Vagina (tissue), 2 donors: ENCODE measurements around the gene SLC24A3. TPM values are rescaled to one million over a fixed set of nuclear protein-coding genes. Genes with fewer than 3 reads are reported as not detected.

Experiments used
- DNase-seq, 2 donors: peaks; one replicate each; pipeline ENCODE4 v3.0.0-alpha.2; 2017; ENCODE audit errors: extremely low spot score in 2 of 2
- H3K27ac ChIP-seq: fragments of 200-600 bp; sonication (generic); one replicate; pipeline ENCODE4 v1.5.1; 2019
- H3K27me3 ChIP-seq: fragments of 200-600 bp; sonication (generic); one replicate; pipeline ENCODE4 v1.5.1; 2019
- H3K36me3 ChIP-seq, 2 donors: fragments of 200-600 bp; sonication (generic); one replicate each; pipeline ENCODE4 v1.5.1; 2017 to 2019
- H3K4me1 ChIP-seq: fragments of 200-600 bp; sonication (generic); one replicate; pipeline ENCODE4 v1.5.1; 2019
- H3K4me3 ChIP-seq, 2 donors: fragments of 200-600 bp; sonication (generic); 1 replicate in 1 of 2; 2 replicates in 1 of 2; pipeline ENCODE4 v1.5.1; 2016 to 2019
- H3K9me3 ChIP-seq: fragments of 200-600 bp; sonication (generic); one replicate; pipeline ENCODE4 v1.5.1; 2019
- POLR2A ChIP-seq, 2 donors: fragments of 450-650 bp; IDR thresholded peaks; one replicate each; pipeline ENCODE4 v1.6.1; 2017; ENCODE audit warnings: antibody characterized with exemption in 2 of 2, mild to moderate bottlenecking in 2 of 2, moderate library complexity in 2 of 2
- POLR2AphosphoS5 ChIP-seq, 2 donors: sonication (generic); formaldehyde crosslinking; IDR thresholded peaks; one replicate each; pipeline ENCODE4 v1.9.0; 2017; ENCODE audit warnings: antibody characterized with exemption in 2 of 2, mild to moderate bottlenecking in 2 of 2, low read depth in 1 of 2; ENCODE audit not compliant: insufficient read depth in 1 of 2
- intact Hi-C: fragments of 100-400 bp; cut with DNase I; formaldehyde crosslinking; loops from one replicate; pipeline ENCODE4 v1.15.1; 2023
- total RNA-seq: library from RNA; depleted of rRNA; stranded (reverse); fragments of >200 nt; gene quantifications from one replicate; pipeline ENCODE4 v1.2.3, GENCODE V29; 2016
- TF ChIP-seq, protein P1 (sequence below), 3 experiments: fragments of 450-650 bp in 2 of 3; fragments of 200-600 bp in 1 of 3; sonication (generic) in 1 of 3; IDR thresholded peaks; one replicate each; pipeline ENCODE4 v1.5.1; 2017 to 2019; ENCODE audit warnings: antibody characterized with exemption in 3 of 3, mild to moderate bottlenecking in 2 of 3, moderate library complexity in 2 of 3

The SLC24A3 gene
- total RNA-seq, 1 donor from 2014 or later: 12.3 TPM

DNA sequence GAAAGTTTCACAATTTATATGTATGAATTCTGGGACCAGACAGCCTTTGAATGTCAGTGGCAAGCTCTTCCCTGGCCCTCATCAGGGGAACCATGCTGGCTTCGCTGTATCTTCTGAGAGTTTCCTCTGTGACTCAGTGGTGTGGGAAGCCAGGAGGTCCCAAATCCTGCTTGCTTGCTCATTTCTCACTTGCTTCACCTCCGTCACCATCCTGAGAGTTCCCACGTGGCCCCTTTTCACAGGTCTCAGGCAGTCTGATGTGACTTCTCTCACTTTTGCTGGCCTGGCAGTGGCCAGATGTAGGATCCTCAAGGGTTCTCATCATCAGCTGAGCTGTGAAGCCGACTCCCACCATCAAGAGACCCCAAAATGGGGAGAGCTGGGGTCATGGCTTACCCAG is 517.2 kb downstream of the SLC24A3 start:
- intact Hi-C loops: no loop called here
- Histone ChIP-seq H3K27me3 (no peaks in the 10 kb centered on the region), H3K4me3 (no peak overlapping the region), H3K36me3 (no peaks in the 10 kb centered on the region), H3K9me3 (no peaks in the 10 kb centered on the region), H3K27ac (no peak overlapping the region), H3K4me1 (peaks cover 3% of the 10 kb centered on the region)
- TF ChIP-seq POLR2A (IDR thresholded peaks at IDR 0.05) (no peak), POLR2AphosphoS5 (IDR thresholded peaks at IDR 0.05; ENCODE audit: insufficient read depth in 1 of 2, low read depth in 1 of 2) (no peak)
- TF ChIP-seq, protein P1, sequence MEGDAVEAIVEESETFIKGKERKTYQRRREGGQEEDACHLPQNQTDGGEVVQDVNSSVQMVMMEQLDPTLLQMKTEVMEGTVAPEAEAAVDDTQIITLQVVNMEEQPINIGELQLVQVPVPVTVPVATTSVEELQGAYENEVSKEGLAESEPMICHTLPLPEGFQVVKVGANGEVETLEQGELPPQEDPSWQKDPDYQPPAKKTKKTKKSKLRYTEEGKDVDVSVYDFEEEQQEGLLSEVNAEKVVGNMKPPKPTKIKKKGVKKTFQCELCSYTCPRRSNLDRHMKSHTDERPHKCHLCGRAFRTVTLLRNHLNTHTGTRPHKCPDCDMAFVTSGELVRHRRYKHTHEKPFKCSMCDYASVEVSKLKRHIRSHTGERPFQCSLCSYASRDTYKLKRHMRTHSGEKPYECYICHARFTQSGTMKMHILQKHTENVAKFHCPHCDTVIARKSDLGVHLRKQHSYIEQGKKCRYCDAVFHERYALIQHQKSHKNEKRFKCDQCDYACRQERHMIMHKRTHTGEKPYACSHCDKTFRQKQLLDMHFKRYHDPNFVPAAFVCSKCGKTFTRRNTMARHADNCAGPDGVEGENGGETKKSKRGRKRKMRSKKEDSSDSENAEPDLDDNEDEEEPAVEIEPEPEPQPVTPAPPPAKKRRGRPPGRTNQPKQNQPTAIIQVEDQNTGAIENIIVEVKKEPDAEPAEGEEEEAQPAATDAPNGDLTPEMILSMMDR (IDR thresholded peaks at IDR 0.05): no peak
- peak in 1 of 2 donors; percentile 64 for DNase-seq

DNA sequence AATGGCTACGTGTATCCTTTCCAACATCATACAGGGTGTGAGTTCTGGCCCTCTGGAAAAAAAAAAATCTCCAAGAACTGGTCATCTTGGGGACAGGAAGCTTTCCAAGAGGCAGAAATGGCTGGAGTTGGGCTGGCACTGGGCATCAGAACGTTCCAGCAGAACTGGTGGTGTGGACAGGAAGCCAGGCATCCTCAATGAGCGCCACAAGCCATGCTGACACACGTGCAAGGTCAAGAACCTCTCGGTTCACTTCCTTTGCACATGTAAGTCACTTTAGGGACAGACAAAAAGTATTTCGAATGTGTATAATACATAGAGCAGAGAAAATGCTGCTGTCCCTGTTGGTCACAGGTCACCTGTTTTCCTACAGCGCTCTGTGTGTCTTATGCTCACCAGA is 518.3 kb downstream of the SLC24A3 start:
- Histone ChIP-seq H3K4me3 (no peak overlapping the region), H3K4me1 (peaks cover 13% of the 10 kb centered on the region), H3K27me3 (no peaks in the 10 kb centered on the region), H3K9me3 (no peaks in the 10 kb centered on the region), H3K27ac (no peak overlapping the region), H3K36me3 (no peaks in the 10 kb centered on the region)
- TF ChIP-seq, protein P1 (IDR thresholded peaks at IDR 0.05): no peak
- TF ChIP-seq POLR2AphosphoS5 (IDR thresholded peaks at IDR 0.05; ENCODE audit: insufficient read depth in 1 of 2, low read depth in 1 of 2) (no peak), POLR2A (IDR thresholded peaks at IDR 0.05) (no peak)
- peak in 1 of 2 donors; percentile 81 for DNase-seq
- intact Hi-C loops: no loop called here

DNA sequence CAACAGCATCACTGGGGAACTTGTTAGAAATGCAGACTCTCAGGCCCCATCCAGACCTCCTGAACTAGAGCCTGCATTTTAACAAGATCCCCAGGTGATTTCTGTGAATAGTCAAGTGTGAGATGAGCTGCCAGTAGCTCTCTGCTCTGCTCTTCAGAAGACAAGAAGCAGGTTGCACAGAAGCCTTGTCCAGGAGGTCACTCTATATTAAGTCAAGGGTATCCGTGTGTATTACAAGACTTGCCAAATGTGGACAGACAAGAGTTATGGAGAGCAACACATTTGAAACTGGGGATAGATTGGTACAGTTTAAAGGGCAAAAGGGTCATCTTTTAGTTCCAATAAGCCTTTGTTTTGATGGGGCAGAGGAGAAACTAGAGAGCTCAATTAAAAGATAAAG is 522.4 kb downstream of the SLC24A3 start:
- intact Hi-C loops: no loop called here
- H3K9me3 ChIP-seq: no peaks in the 10 kb centered on the region
- TF ChIP-seq, protein P1 (IDR thresholded peaks at IDR 0.05): no peak
- TF ChIP-seq POLR2A (IDR thresholded peaks at IDR 0.05): no peak
- no peak for TF ChIP-seq POLR2AphosphoS5 (IDR thresholded peaks at IDR 0.05; ENCODE audit: insufficient read depth in 1 of 2, low read depth in 1 of 2)
- H3K27ac ChIP-seq: peak overlapping the region; percentile 57
- peaks cover 36% of the 10 kb centered on the region for H3K4me1 ChIP-seq
- no peaks in the 10 kb centered on the region for H3K27me3 ChIP-seq
- H3K4me3 ChIP-seq: no peak overlapping the region
- no peak for DNase-seq
- H3K36me3 ChIP-seq: no peaks in the 10 kb centered on the region

DNA sequence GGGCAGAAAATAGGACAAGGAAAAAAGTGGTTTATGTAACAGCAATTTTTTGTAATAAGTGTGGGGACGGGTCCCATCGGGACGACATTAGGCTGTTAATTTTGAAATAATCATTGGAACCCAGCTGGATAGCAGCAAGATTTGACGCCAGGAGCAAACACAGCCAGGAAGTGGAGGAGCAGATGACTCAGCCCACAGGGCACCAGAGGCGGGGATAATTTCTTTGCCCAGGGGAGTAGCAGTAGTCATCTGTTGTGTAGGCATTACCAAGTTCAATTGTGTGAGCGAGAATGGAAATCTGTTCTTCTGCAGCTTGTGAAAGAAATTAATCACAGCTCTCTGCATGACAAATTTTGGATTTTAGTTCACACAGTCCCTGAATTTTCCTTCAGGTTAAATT is 523.0 kb downstream of the SLC24A3 start:
- peaks cover 36% of the 10 kb centered on the region for H3K4me1 ChIP-seq
- TF ChIP-seq POLR2AphosphoS5 (IDR thresholded peaks at IDR 0.05; ENCODE audit: insufficient read depth in 1 of 2, low read depth in 1 of 2) (peak in 1 of 2 donors; percentile 81), POLR2A (IDR thresholded peaks at IDR 0.05) (no peak)
- TF ChIP-seq, protein P1 (IDR thresholded peaks at IDR 0.05): no peak
- H3K27ac ChIP-seq: peak overlapping the region; percentile 57
- no peaks in the 10 kb centered on the region for H3K36me3 ChIP-seq
- intact Hi-C loops: no loop called here
- no peaks in the 10 kb centered on the region for H3K9me3 ChIP-seq
- H3K27me3 ChIP-seq: no peaks in the 10 kb centered on the region
- peak; percentile 64 to 96 for DNase-seq
- H3K4me3 ChIP-seq: no peak overlapping the region

DNA sequence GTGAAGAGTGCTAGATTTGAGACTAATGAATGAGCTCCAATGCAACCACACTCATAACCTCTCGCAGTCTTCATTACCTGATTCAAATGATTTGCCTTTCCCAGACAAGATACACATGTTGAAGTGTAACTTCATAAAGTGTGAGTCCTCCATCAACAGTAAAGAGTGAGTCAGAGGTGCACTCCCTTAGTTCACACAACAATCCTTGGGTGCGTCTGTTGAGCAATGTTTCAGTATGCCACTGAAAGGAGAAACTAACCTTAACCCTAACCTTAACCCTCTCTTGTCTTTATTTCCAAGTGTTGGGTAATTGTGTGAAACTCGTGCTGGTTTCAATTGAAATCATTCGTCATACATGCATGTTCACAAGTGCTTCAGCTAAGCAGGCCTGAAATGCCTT is 524.6 kb downstream of the SLC24A3 start:
- Histone ChIP-seq H3K4me1 (peaks cover 36% of the 10 kb centered on the region), H3K9me3 (no peaks in the 10 kb centered on the region), H3K4me3 (no peak overlapping the region), H3K27me3 (no peaks in the 10 kb centered on the region), H3K36me3 (no peaks in the 10 kb centered on the region), H3K27ac (peak overlapping the region; percentile 46)
- TF ChIP-seq POLR2A (IDR thresholded peaks at IDR 0.05): no peak
- TF ChIP-seq, protein P1 (IDR thresholded peaks at IDR 0.05): no peak
- peak; percentile 21 to 81 for TF ChIP-seq POLR2AphosphoS5 (IDR thresholded peaks at IDR 0.05; ENCODE audit: insufficient read depth in 1 of 2, low read depth in 1 of 2)
- peak in 1 of 2 donors; percentile 16 for DNase-seq
- intact Hi-C loops: no loop called here
